ENCODE results near the gene UQCR10. TPM values are rescaled to one million over a fixed set of nuclear protein-coding genes. Genes with fewer than 3 reads are reported as not detected.

UQCR10 gene
- total RNA-seq, 1 donor from 2014 or later = 48.7 TPM

- H2AFZ ChIP-seq (replicated peaks) = no peak overlapping the region
- no peaks in the 10 kb centered on the region for H3K9me3 Mint-ChIP-seq
- no peaks in the 10 kb centered on the region for H3K27me3 ChIP-seq
- H3K36me3 ChIP-seq = no peaks in the 10 kb centered on the region
- H3K4me2 ChIP-seq = no peak overlapping the region
- no peak overlapping the region for H3K4me3 Mint-ChIP-seq
- H3K9ac ChIP-seq = no peak overlapping the region
- H3K27me3 Mint-ChIP-seq (ENCODE audit: insufficient read depth, low read depth) = no peaks in the 10 kb centered on the region
- H3K4me1 Mint-ChIP-seq = no peaks in the 10 kb centered on the region
- no peaks in the 10 kb centered on the region for H3K4me1 ChIP-seq
- no peak overlapping the region for H3K27ac Mint-ChIP-seq
- H3K27ac ChIP-seq = no peak overlapping the region
- H3K36me3 Mint-ChIP-seq = peaks cover 8% of the 10 kb centered on the region
- no peak for DNase-seq (ENCODE audit: low spot score)
- no peaks in the 10 kb centered on the region for H3K79me2 ChIP-seq (ENCODE audit: low read depth)
- H4K20me1 ChIP-seq (ENCODE audit: low read depth) = no peaks in the 10 kb centered on the region
- TF ChIP-seq EZH2phosphoT487 (IDR thresholded peaks at IDR 0.05) (no peak), EZH2 (IDR thresholded peaks at IDR 0.05) (no peak), CTCF (IDR thresholded peaks at IDR 0.05) (no peak)
- H3K9me3 ChIP-seq (ENCODE audit: low read depth) = no peaks in the 10 kb centered on the region
- no peak overlapping the region for H3K4me3 ChIP-seq
- H3F3A ChIP-seq (ENCODE audit: low read depth) = no peaks in the 10 kb centered on the region
These were observed 26.2 kb downstream of the UQCR10 start for GRCh38 chr22:29793396-29793795.

- no peak overlapping the region for H3K9ac ChIP-seq
- H3K4me2 ChIP-seq = no peak overlapping the region
- no peak overlapping the region for H3K4me3 Mint-ChIP-seq
- no peak overlapping the region for H2AFZ ChIP-seq (replicated peaks)
- no peaks in the 10 kb centered on the region for H3K27me3 ChIP-seq
- TF ChIP-seq CTCF (IDR thresholded peaks at IDR 0.05) (no peak), EZH2phosphoT487 (IDR thresholded peaks at IDR 0.05) (no peak), EZH2 (IDR thresholded peaks at IDR 0.05) (no peak)
- H3F3A ChIP-seq (ENCODE audit: low read depth) = no peaks in the 10 kb centered on the region
- H3K79me2 ChIP-seq (ENCODE audit: low read depth) = no peaks in the 10 kb centered on the region
- H4K20me1 ChIP-seq (ENCODE audit: low read depth) = no peaks in the 10 kb centered on the region
- peaks cover 7% of the 10 kb centered on the region for H3K36me3 Mint-ChIP-seq
- H3K4me1 ChIP-seq = no peaks in the 10 kb centered on the region
- H3K27ac ChIP-seq = no peak overlapping the region
- H3K27ac Mint-ChIP-seq = no peak overlapping the region
- peaks cover 3% of the 10 kb centered on the region for H3K27me3 Mint-ChIP-seq (ENCODE audit: insufficient read depth, low read depth)
- H3K4me3 ChIP-seq = no peak overlapping the region
- H3K4me1 Mint-ChIP-seq = no peaks in the 10 kb centered on the region
- DNase-seq (ENCODE audit: low spot score) = no peak
- H3K9me3 Mint-ChIP-seq = no peaks in the 10 kb centered on the region
- H3K36me3 ChIP-seq = no peaks in the 10 kb centered on the region
- no peaks in the 10 kb centered on the region for H3K9me3 ChIP-seq (ENCODE audit: low read depth)
These were observed 28.5 kb downstream of the UQCR10 start for GRCh38 chr22:29795663-29796062.

GRCh38 chr22:29797351-29797750 lies 30.2 kb downstream of the UQCR10 start:
- TF ChIP-seq CTCF (IDR thresholded peaks at IDR 0.05) = no peak
- no peak for TF ChIP-seq EZH2 (IDR thresholded peaks at IDR 0.05)
- no peak for TF ChIP-seq EZH2phosphoT487 (IDR thresholded peaks at IDR 0.05)
- H3K9ac ChIP-seq = no peak overlapping the region
- no peak overlapping the region for H3K27ac ChIP-seq
- H3K27ac Mint-ChIP-seq = no peak overlapping the region
- no peaks in the 10 kb centered on the region for H3K36me3 ChIP-seq
- H3K79me2 ChIP-seq (ENCODE audit: low read depth) = no peaks in the 10 kb centered on the region
- no peak overlapping the region for H3K4me3 ChIP-seq
- no peaks in the 10 kb centered on the region for H3K9me3 ChIP-seq (ENCODE audit: low read depth)
- H3K4me1 ChIP-seq = peaks cover 6% of the 10 kb centered on the region
- peaks cover 5% of the 10 kb centered on the region for H3F3A ChIP-seq (ENCODE audit: low read depth)
- H3K4me3 Mint-ChIP-seq = no peak overlapping the region
- H2AFZ ChIP-seq (replicated peaks) = no peak overlapping the region
- peaks cover 9% of the 10 kb centered on the region for H3K36me3 Mint-ChIP-seq
- H3K9me3 Mint-ChIP-seq = no peaks in the 10 kb centered on the region
- H3K4me2 ChIP-seq = no peak overlapping the region
- H4K20me1 ChIP-seq (ENCODE audit: low read depth) = no peaks in the 10 kb centered on the region
- H3K4me1 Mint-ChIP-seq = peaks cover 2% of the 10 kb centered on the region
- H3K27me3 ChIP-seq = no peaks in the 10 kb centered on the region
- no peak for DNase-seq (ENCODE audit: low spot score)
- H3K27me3 Mint-ChIP-seq (ENCODE audit: insufficient read depth, low read depth) = peaks cover 3% of the 10 kb centered on the region

All from neural progenitor cell (in vitro differentiated cells).